HG03025 (cell line): ENCODE results near the gene STAC2.

ENCODE experiments used
- ATAC-seq: cut with Tn5 transposase; IDR thresholded peaks from one replicate; pipeline ENCODE4 v1.9.1; 2021; ENCODE audit warnings: mild to moderate bottlenecking, moderate library complexity; ENCODE audit not compliant: unreplicated experiment, low FRiP score

STAC2 gene

GRCh38 chr17:39212841-39213480 lies 12.8 kb downstream of the STAC2 start:
- no peak for ATAC-seq

GRCh38 chr17:39212195-39212810 lies 13.4 kb downstream of the STAC2 start:
- ATAC-seq = no peak

GRCh38 chr17:39210093-39210434 lies 15.7 kb downstream of the STAC2 start:
- no peak for ATAC-seq

- no peak for ATAC-seq
Measured at GRCh38 chr17:39209317-39210092, 16.2 kb downstream of the STAC2 start.

GRCh38 chr17:39208893-39209292 lies 16.9 kb downstream of the STAC2 start:
- ATAC-seq = no peak

- ATAC-seq = no peak
Measured at GRCh38 chr17:39208136-39208535, 17.6 kb downstream of the STAC2 start.

GRCh38 chr17:39205112-39205526 lies 20.6 kb downstream of the STAC2 start:
- ATAC-seq = no peak

- ATAC-seq = no peak
Measured at GRCh38 chr17:39204245-39204644, 21.5 kb downstream of the STAC2 start.

GRCh38 chr17:39200957-39201510 lies 24.7 kb downstream of the STAC2 start:
- no peak for ATAC-seq

GRCh38 chr17:39200070-39200879 lies 25.5 kb downstream of the STAC2 start, which contains the start of gene RPL19:
Gene RPL19, plus strand, starts transcription at chr17:39200283. Its CDS starts 62 bp downstream, at chr17:39200345.
- peak; percentile 54 for ATAC-seq

- ATAC-seq = peak; percentile 56
Measured at GRCh38 chr17:39199820-39200069, 26.0 kb downstream of the STAC2 start.

- ATAC-seq = no peak
Measured at GRCh38 chr17:39198186-39198566, 27.6 kb downstream of the STAC2 start.

- no peak for ATAC-seq
Measured at GRCh38 chr17:39197380-39198185, 28.2 kb downstream of the STAC2 start, which contains the start of gene CACNB1. Gene CACNB1, minus strand, starts transcription at chr17:39197669. Its CDS starts 174 bp downstream, at chr17:39197495.

GRCh38 chr17:39196808-39197291 lies 28.9 kb downstream of the STAC2 start:
- ATAC-seq = no peak

GRCh38 chr17:39196241-39196807 lies 29.4 kb downstream of the STAC2 start:
- no peak for ATAC-seq

GRCh38 chr17:39195568-39196160 lies 30.1 kb downstream of the STAC2 start:
- ATAC-seq = no peak

GRCh38 chr17:39194985-39195524 lies 30.7 kb downstream of the STAC2 start:
- ATAC-seq = no peak

GRCh38 chr17:39194089-39194984 lies 31.4 kb downstream of the STAC2 start:
- no peak for ATAC-seq
